ENCODE measurements around the gene FLT4.

DNA sequence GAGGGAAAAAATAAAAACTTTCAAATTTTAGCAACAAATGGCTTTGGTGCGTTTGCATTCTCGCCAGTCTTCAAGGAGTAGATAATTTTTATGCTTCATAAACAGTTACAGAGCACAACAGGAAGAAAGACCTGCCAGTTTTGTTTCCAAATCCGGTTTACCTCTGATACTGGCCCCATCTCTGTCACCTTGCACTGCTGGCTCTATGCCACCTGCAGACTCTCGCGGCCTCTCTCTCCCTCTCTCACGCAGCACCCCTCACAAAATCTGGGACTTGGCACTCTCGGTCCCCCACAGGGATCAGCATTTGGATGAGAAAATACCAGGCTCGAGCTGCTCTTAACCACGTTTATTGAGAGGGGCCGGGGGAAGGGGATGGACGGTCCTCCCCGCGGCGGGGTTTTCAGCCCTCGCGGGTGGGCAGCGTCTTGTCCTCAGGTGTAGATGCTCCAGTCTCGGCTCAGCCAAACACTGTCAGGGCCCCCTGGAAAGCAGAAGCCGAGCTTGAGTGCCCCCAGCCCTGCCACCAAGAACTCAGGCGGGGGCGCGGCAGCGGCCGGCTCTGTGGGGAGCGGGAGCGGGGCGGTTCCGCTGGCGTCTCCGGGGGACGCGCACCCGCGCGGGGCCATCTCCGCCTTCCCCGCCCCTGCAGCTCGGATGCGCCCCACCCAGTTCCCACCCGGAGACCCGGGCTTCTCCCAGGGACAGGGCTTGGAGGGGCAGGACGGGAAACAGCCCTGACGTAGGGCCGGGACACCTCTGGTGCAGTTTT is 59.4 kb downstream of the FLT4 start:
- TF ChIP-seq, protein P1, sequence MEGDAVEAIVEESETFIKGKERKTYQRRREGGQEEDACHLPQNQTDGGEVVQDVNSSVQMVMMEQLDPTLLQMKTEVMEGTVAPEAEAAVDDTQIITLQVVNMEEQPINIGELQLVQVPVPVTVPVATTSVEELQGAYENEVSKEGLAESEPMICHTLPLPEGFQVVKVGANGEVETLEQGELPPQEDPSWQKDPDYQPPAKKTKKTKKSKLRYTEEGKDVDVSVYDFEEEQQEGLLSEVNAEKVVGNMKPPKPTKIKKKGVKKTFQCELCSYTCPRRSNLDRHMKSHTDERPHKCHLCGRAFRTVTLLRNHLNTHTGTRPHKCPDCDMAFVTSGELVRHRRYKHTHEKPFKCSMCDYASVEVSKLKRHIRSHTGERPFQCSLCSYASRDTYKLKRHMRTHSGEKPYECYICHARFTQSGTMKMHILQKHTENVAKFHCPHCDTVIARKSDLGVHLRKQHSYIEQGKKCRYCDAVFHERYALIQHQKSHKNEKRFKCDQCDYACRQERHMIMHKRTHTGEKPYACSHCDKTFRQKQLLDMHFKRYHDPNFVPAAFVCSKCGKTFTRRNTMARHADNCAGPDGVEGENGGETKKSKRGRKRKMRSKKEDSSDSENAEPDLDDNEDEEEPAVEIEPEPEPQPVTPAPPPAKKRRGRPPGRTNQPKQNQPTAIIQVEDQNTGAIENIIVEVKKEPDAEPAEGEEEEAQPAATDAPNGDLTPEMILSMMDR (IDR thresholded peaks at IDR 0.05), result no peak
- no peak for TF ChIP-seq POLR2A (IDR thresholded peaks at IDR 0.05)
